WTC11 (cell line): ENCODE data around the gene INPP4B. TPM values are rescaled to one million over a fixed set of nuclear protein-coding genes. Genes with fewer than 3 reads are reported as not detected.

Experiments used
- ATAC-seq: fragments of 200-7000 bp; cut with Tn5 transposase; 2 replicates; pipeline ENCODE4 v1.10.0; 2021; ENCODE audit warnings: mild to moderate bottlenecking, moderate library complexity
- CTCF ChIA-PET: fragments of 300-600 bp; sonication (Branson Sonifier 250); formaldehyde crosslinking; loops from one replicate; lab custom pipeline; 2021; ENCODE audit warnings: antibody characterized with exemption; lab: Charles Lee
- POLR2A ChIA-PET: fragments of 350-600 bp; sonication (Branson Sonifier 250); formaldehyde crosslinking; loops from one replicate; lab custom pipeline; 2021; ENCODE audit warnings: antibody characterized with exemption; lab: Charles Lee
- DNase-seq: peaks from one replicate; pipeline ENCODE4 v3.0.0; 2021; ENCODE audit warnings: low spot score
- H3K27ac Mint-ChIP-seq: 2 replicates; pipeline ENCODE4 v1.8.0; 2021; ENCODE audit warnings: mixed read lengths
- H3K27me3 Mint-ChIP-seq: 2 replicates; pipeline ENCODE4 v1.8.0; 2021; ENCODE audit warnings: low read depth, mild to moderate bottlenecking, moderate library complexity, mixed read lengths
- H3K36me3 Mint-ChIP-seq: 2 replicates; pipeline ENCODE4 v1.8.0; 2021; ENCODE audit warnings: mixed read lengths
- H3K4me1 Mint-ChIP-seq: 2 replicates; pipeline ENCODE4 v1.8.0; 2022; ENCODE audit warnings: mixed read lengths
- H3K4me3 Mint-ChIP-seq: 2 replicates; pipeline ENCODE4 v1.8.0; 2021; ENCODE audit warnings: mild to moderate bottlenecking, moderate library complexity, mixed read lengths
- H3K9me3 Mint-ChIP-seq: 2 replicates; pipeline ENCODE4 v1.8.0; 2021; ENCODE audit warnings: mixed read lengths
- ATF1 ChIP-seq: sonication (generic); formaldehyde crosslinking; IDR thresholded peaks from 2 replicates; pipeline ENCODE4 v1.8.1; 2023; ENCODE audit warnings: mild to moderate bottlenecking, moderate library complexity, missing genetic modification reagents
- CDX4 ChIP-seq: fragments of 250-450 bp; sonication (Bioruptor Pico); IDR thresholded peaks from 2 replicates; pipeline ENCODE4 v1.9.0; 2021; ENCODE audit warnings: moderate library complexity, mild to moderate bottlenecking, inconsistent platforms, borderline replicate concordance
- CREM ChIP-seq: sonication (generic); formaldehyde crosslinking; IDR thresholded peaks from 2 replicates; pipeline ENCODE4 v1.8.1; 2022; ENCODE audit warnings: mild to moderate bottlenecking, missing genetic modification reagents, moderate library complexity
- FOXK1 ChIP-seq: sonication (generic); formaldehyde crosslinking; IDR thresholded peaks from 2 replicates; pipeline ENCODE4 v1.8.0; 2022; ENCODE audit warnings: mild to moderate bottlenecking, moderate library complexity, missing genetic modification reagents
- FOXP4 ChIP-seq: sonication (generic); formaldehyde crosslinking; IDR thresholded peaks from 2 replicates; pipeline ENCODE4 v1.8.0; 2022; ENCODE audit warnings: mild to moderate bottlenecking, missing genetic modification reagents
- GRHL2 ChIP-seq: fragments of 250-450 bp; sonication (Bioruptor Pico); IDR thresholded peaks from 2 replicates; pipeline ENCODE4 v1.8.0; 2022; ENCODE audit warnings: mild to moderate bottlenecking, moderate library complexity; ENCODE audit not compliant: insufficient replicate concordance, severe bottlenecking
- GTF2I ChIP-seq: fragments of 250-450 bp; sonication (Bioruptor Pico); conservative IDR thresholded peaks from 2 replicates; pipeline ENCODE4 v1.4.0; 2021; ENCODE audit warnings: mild to moderate bottlenecking
- JAZF1 ChIP-seq: fragments of 250-450 bp; sonication (Bioruptor Pico); IDR thresholded peaks from 2 replicates; pipeline ENCODE4 v1.9.0; 2021; ENCODE audit warnings: moderate library complexity, mild to moderate bottlenecking, inconsistent platforms
- KAT7 ChIP-seq: sonication (generic); formaldehyde crosslinking; IDR thresholded peaks from 2 replicates; pipeline ENCODE4 v1.8.1; 2023; ENCODE audit warnings: missing genetic modification reagents, mild to moderate bottlenecking, borderline replicate concordance
- NR1H2 ChIP-seq: sonication (generic); formaldehyde crosslinking; IDR thresholded peaks from 2 replicates; pipeline ENCODE4 v1.9.0; 2021; ENCODE audit warnings: mild to moderate bottlenecking, moderate library complexity, missing genetic modification reagents
- PRRX2 ChIP-seq: fragments of 250-450 bp; sonication (Bioruptor Pico); IDR thresholded peaks from 2 replicates; pipeline ENCODE4 v1.8.0; 2021; ENCODE audit warnings: mild to moderate bottlenecking
- SOX15 ChIP-seq: fragments of 250-450 bp; sonication (Bioruptor Pico); IDR thresholded peaks from 2 replicates; pipeline ENCODE4 v1.9.0; 2021; ENCODE audit warnings: mild to moderate bottlenecking
- ZNF317 ChIP-seq: sonication (generic); formaldehyde crosslinking; IDR thresholded peaks from 2 replicates; pipeline ENCODE4 v1.8.1; 2023; ENCODE audit warnings: low read depth, mild to moderate bottlenecking, moderate library complexity, missing genetic modification reagents, borderline replicate concordance
- ZNF423 ChIP-seq: fragments of 250-450 bp; sonication (Bioruptor Pico); IDR thresholded peaks from 2 replicates; pipeline ENCODE4 v2.1.2; 2022; ENCODE audit warnings: mild to moderate bottlenecking, moderate library complexity
- ZNF512 ChIP-seq: sonication (generic); formaldehyde crosslinking; IDR thresholded peaks from 2 replicates; pipeline ENCODE4 v1.8.1; 2022; ENCODE audit warnings: missing genetic modification reagents, borderline replicate concordance
- ZNF671 ChIP-seq: fragments of 250-450 bp; sonication (Bioruptor Pico); IDR thresholded peaks from 2 replicates; pipeline ENCODE4 v1.8.0; 2021; ENCODE audit warnings: mild to moderate bottlenecking
- total RNA-seq: library from RNA; stranded (reverse); gene quantifications from 3 replicates; pipeline ENCODE4 v1.2.3, GENCODE V29; 2021
- TF ChIP-seq, protein P1 (sequence below): fragments of 250-450 bp; sonication (Bioruptor Pico); IDR thresholded peaks from 2 replicates; pipeline ENCODE4 v1.8.0; 2021; ENCODE audit warnings: mild to moderate bottlenecking
- TF ChIP-seq, protein P2 (sequence below): fragments of 250-450 bp; sonication (Bioruptor Pico); IDR thresholded peaks from 2 replicates; pipeline ENCODE4 v1.9.0; 2021; ENCODE audit warnings: mild to moderate bottlenecking
- TF ChIP-seq, protein P3 (sequence below): sonication (generic); formaldehyde crosslinking; conservative IDR thresholded peaks from 2 replicates; pipeline ENCODE4 v1.8.1; 2022; ENCODE audit warnings: mild to moderate bottlenecking, missing genetic modification reagents
- TF ChIP-seq, protein P4 (sequence below): sonication (generic); formaldehyde crosslinking; IDR thresholded peaks from 2 replicates; pipeline ENCODE4 v1.8.0; 2022; ENCODE audit warnings: mild to moderate bottlenecking, missing genetic modification reagents
- TF ChIP-seq, protein P5 (sequence below): sonication (generic); formaldehyde crosslinking; IDR thresholded peaks from 2 replicates; pipeline ENCODE4 v1.8.0; 2023; ENCODE audit warnings: mild to moderate bottlenecking, missing genetic modification reagents

INPP4B gene
- total RNA-seq, 1 experiment from 2014 or later, result 0.92 TPM

- TF ChIP-seq ZNF671 (CRISPR knock-in tag) (no peak), FOXK1 (CRISPR knock-in tag) (no peak), NR1H2 (CRISPR knock-in tag) (no peak), CREM (CRISPR knock-in tag) (no peak), CDX4 (no peak), ATF1 (CRISPR knock-in tag) (no peak)
- TF ChIP-seq, protein P1, sequence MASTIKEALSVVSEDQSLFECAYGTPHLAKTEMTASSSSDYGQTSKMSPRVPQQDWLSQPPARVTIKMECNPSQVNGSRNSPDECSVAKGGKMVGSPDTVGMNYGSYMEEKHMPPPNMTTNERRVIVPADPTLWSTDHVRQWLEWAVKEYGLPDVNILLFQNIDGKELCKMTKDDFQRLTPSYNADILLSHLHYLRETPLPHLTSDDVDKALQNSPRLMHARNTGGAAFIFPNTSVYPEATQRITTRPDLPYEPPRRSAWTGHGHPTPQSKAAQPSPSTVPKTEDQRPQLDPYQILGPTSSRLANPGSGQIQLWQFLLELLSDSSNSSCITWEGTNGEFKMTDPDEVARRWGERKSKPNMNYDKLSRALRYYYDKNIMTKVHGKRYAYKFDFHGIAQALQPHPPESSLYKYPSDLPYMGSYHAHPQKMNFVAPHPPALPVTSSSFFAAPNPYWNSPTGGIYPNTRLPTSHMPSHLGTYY (CRISPR knock-in tag), result no peak
- TF ChIP-seq, protein P2, sequence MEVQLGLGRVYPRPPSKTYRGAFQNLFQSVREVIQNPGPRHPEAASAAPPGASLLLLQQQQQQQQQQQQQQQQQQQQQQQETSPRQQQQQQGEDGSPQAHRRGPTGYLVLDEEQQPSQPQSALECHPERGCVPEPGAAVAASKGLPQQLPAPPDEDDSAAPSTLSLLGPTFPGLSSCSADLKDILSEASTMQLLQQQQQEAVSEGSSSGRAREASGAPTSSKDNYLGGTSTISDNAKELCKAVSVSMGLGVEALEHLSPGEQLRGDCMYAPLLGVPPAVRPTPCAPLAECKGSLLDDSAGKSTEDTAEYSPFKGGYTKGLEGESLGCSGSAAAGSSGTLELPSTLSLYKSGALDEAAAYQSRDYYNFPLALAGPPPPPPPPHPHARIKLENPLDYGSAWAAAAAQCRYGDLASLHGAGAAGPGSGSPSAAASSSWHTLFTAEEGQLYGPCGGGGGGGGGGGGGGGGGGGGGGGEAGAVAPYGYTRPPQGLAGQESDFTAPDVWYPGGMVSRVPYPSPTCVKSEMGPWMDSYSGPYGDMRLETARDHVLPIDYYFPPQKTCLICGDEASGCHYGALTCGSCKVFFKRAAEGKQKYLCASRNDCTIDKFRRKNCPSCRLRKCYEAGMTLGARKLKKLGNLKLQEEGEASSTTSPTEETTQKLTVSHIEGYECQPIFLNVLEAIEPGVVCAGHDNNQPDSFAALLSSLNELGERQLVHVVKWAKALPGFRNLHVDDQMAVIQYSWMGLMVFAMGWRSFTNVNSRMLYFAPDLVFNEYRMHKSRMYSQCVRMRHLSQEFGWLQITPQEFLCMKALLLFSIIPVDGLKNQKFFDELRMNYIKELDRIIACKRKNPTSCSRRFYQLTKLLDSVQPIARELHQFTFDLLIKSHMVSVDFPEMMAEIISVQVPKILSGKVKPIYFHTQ (CRISPR knock-in tag), result no peak
- TF ChIP-seq, protein P3, sequence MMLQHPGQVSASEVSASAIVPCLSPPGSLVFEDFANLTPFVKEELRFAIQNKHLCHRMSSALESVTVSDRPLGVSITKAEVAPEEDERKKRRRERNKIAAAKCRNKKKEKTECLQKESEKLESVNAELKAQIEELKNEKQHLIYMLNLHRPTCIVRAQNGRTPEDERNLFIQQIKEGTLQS (CRISPR knock-in tag), result no peak
- TF ChIP-seq, all 79 proteins: peak for 0
Observed at GRCh38 chr4:142248946-142249345, 597.2 kb downstream of the INPP4B start (continued).

GRCh38 chr4:142243255-142243654 is 602.8 kb downstream of the INPP4B start:
- Mint-ChIP-seq H3K27ac (no peak overlapping the region), H3K9me3 (peaks cover 6% of the 10 kb centered on the region; the same call in 1 of the 2 replicates)
- CTCF ChIA-PET, result no interaction called here
- TF ChIP-seq ZNF423 (no peak), SOX15 (no peak), KAT7 (CRISPR knock-in tag) (no peak), FOXP4 (no peak), JAZF1 (CRISPR knock-in tag) (no peak), ZNF512 (no peak), PRRX2 (CRISPR knock-in tag) (no peak), GRHL2 (no peak), ZNF317 (no peak), GTF2I (CRISPR knock-in tag) (no peak)
- TF ChIP-seq, protein P4, sequence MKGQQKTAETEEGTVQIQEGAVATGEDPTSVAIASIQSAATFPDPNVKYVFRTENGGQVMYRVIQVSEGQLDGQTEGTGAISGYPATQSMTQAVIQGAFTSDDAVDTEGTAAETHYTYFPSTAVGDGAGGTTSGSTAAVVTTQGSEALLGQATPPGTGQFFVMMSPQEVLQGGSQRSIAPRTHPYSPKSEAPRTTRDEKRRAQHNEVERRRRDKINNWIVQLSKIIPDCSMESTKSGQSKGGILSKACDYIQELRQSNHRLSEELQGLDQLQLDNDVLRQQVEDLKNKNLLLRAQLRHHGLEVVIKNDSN, result no peak
- TF ChIP-seq, protein P5, sequence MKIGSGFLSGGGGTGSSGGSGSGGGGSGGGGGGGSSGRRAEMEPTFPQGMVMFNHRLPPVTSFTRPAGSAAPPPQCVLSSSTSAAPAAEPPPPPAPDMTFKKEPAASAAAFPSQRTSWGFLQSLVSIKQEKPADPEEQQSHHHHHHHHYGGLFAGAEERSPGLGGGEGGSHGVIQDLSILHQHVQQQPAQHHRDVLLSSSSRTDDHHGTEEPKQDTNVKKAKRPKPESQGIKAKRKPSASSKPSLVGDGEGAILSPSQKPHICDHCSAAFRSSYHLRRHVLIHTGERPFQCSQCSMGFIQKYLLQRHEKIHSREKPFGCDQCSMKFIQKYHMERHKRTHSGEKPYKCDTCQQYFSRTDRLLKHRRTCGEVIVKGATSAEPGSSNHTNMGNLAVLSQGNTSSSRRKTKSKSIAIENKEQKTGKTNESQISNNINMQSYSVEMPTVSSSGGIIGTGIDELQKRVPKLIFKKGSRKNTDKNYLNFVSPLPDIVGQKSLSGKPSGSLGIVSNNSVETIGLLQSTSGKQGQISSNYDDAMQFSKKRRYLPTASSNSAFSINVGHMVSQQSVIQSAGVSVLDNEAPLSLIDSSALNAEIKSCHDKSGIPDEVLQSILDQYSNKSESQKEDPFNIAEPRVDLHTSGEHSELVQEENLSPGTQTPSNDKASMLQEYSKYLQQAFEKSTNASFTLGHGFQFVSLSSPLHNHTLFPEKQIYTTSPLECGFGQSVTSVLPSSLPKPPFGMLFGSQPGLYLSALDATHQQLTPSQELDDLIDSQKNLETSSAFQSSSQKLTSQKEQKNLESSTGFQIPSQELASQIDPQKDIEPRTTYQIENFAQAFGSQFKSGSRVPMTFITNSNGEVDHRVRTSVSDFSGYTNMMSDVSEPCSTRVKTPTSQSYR (CRISPR knock-in tag), result no peak

More at GRCh38 chr4:142243255-142243654, 602.8 kb downstream of the INPP4B start:
- H3K27me3 Mint-ChIP-seq, result no peaks in the 10 kb centered on the region
- no peak overlapping the region for H3K4me3 Mint-ChIP-seq
- H3K4me1 Mint-ChIP-seq, result peaks cover 3% of the 10 kb centered on the region; the same call in 1 of the 2 replicates
- DNase-seq (no peak), ATAC-seq (no peak)
- no peaks in the 10 kb centered on the region for H3K36me3 Mint-ChIP-seq
- POLR2A ChIA-PET, result no interaction called here
